Skeletal muscle satellite cell (primary cell): ENCODE measurements around the gene RCAN2.
"Not testable (repeated sequence)": the region's sequence is repeated elsewhere in the genome, so short reads cannot be mapped to it uniquely, and the experiment has no call there.

Experiments used
- H3K27me3 ChIP-seq: 2 replicates; pipeline ENCODE4 v1.7.0; 2013; ENCODE audit warnings: low read length; ENCODE audit not compliant: control insufficient read depth, insufficient read depth
- H3K36me3 ChIP-seq: 2 replicates; pipeline ENCODE4 v1.7.0; 2013; ENCODE audit warnings: mild to moderate bottlenecking, control low read depth, low read length; ENCODE audit not compliant: insufficient read depth
- H3K4me1 ChIP-seq: 2 replicates; pipeline ENCODE4 v1.7.0; 2013; ENCODE audit warnings: low read length; ENCODE audit not compliant: control insufficient read depth, insufficient read depth
- H3K4me2 ChIP-seq: 2 replicates; pipeline ENCODE4 v1.7.0; 2013; ENCODE audit warnings: mild to moderate bottlenecking, low read length
- H3K4me3 ChIP-seq: 2 replicates; pipeline ENCODE4 v1.7.0; 2013; ENCODE audit warnings: low read length
- H3K9ac ChIP-seq: 2 replicates; pipeline ENCODE4 v1.7.0; 2013; ENCODE audit warnings: mild to moderate bottlenecking, low read depth, low read length, moderate library complexity
- H3K9me3 ChIP-seq: replicated peaks from 2 replicates; pipeline ENCODE4 v1.7.0; 2013; ENCODE audit warnings: mild to moderate bottlenecking, control low read depth, low read length

Gene RCAN2

GRCh38 chr6:46400898-46401297 is 90.4 kb downstream of the RCAN2 start:
- Histone ChIP-seq H3K4me1 (no peaks in the 10 kb centered on the region), H3K9me3 (no peaks in the 10 kb centered on the region), H3K9ac (no peak overlapping the region), H3K4me2 (no peak overlapping the region), H3K4me3 (no peak overlapping the region), H3K36me3 (no peaks in the 10 kb centered on the region), H3K27me3 (no peaks in the 10 kb centered on the region)

- no peaks in the 10 kb centered on the region for H3K4me1 ChIP-seq
- H3K4me3 ChIP-seq = no peak overlapping the region
Measured at GRCh38 chr6:46395530-46395929, 95.7 kb downstream of the RCAN2 start.

GRCh38 chr6:46393940-46394337 is 97.3 kb downstream of the RCAN2 start:
- Histone ChIP-seq H3K9ac (no peak overlapping the region), H3K27me3 (no peaks in the 10 kb centered on the region), H3K4me3 (no peak overlapping the region), H3K36me3 (no peaks in the 10 kb centered on the region), H3K9me3 (no peaks in the 10 kb centered on the region), H3K4me2 (no peak overlapping the region), H3K4me1 (no peaks in the 10 kb centered on the region)

More at GRCh38 chr6:46395530-46395929, 95.7 kb downstream of the RCAN2 start:
- Histone ChIP-seq H3K36me3 (no peaks in the 10 kb centered on the region), H3K9ac (no peak overlapping the region), H3K9me3 (no peaks in the 10 kb centered on the region), H3K4me2 (no peak overlapping the region), H3K27me3 (no peaks in the 10 kb centered on the region)

GRCh38 chr6:46393161-46393939 is 97.9 kb downstream of the RCAN2 start:
- Histone ChIP-seq H3K4me1 (no peaks in the 10 kb centered on the region), H3K9me3 (no peaks in the 10 kb centered on the region), H3K36me3 (no peaks in the 10 kb centered on the region), H3K4me3 (no peak overlapping the region), H3K9ac (no peak overlapping the region), H3K27me3 (no peaks in the 10 kb centered on the region), H3K4me2 (no peak overlapping the region)

- Histone ChIP-seq H3K4me3 (no peak overlapping the region), H3K4me1 (no peaks in the 10 kb centered on the region), H3K27me3 (no peaks in the 10 kb centered on the region), H3K9ac (no peak overlapping the region), H3K9me3 (no peaks in the 10 kb centered on the region), H3K4me2 (no peak overlapping the region), H3K36me3 (no peaks in the 10 kb centered on the region)
Measured at GRCh38 chr6:46392294-46392693, 99.0 kb downstream of the RCAN2 start.

- no peaks in the 10 kb centered on the region for H3K27me3 ChIP-seq
Measured at GRCh38 chr6:46390153-46390876, 100.9 kb downstream of the RCAN2 start.

GRCh38 chr6:46387728-46388127 is 103.5 kb downstream of the RCAN2 start:
- H3K36me3 ChIP-seq, H3K27me3 ChIP-seq, H3K9me3 ChIP-seq, H3K4me2 ChIP-seq, H3K4me3 ChIP-seq, H3K9ac ChIP-seq, H3K4me1 ChIP-seq: not testable (repeated sequence)

More at GRCh38 chr6:46390153-46390876, 100.9 kb downstream of the RCAN2 start:
- no peaks in the 10 kb centered on the region for H3K4me1 ChIP-seq
- no peaks in the 10 kb centered on the region for H3K9me3 ChIP-seq
- no peak overlapping the region for H3K4me2 ChIP-seq
- no peaks in the 10 kb centered on the region for H3K36me3 ChIP-seq
- H3K9ac ChIP-seq = no peak overlapping the region
- H3K4me3 ChIP-seq = no peak overlapping the region

GRCh38 chr6:46381579-46381978 is 109.7 kb downstream of the RCAN2 start:
- Histone ChIP-seq H3K4me3 (no peak overlapping the region), H3K4me2 (no peak overlapping the region), H3K9ac (no peak overlapping the region), H3K4me1 (no peaks in the 10 kb centered on the region), H3K27me3 (no peaks in the 10 kb centered on the region), H3K36me3 (no peaks in the 10 kb centered on the region), H3K9me3 (no peaks in the 10 kb centered on the region)

- no peak overlapping the region for H3K9ac ChIP-seq
- no peak overlapping the region for H3K4me2 ChIP-seq
- no peaks in the 10 kb centered on the region for H3K4me1 ChIP-seq
- H3K27me3 ChIP-seq = no peaks in the 10 kb centered on the region
- no peaks in the 10 kb centered on the region for H3K9me3 ChIP-seq
- H3K4me3 ChIP-seq = no peak overlapping the region
- no peaks in the 10 kb centered on the region for H3K36me3 ChIP-seq
Measured at GRCh38 chr6:46381057-46381456, 110.2 kb downstream of the RCAN2 start.

GRCh38 chr6:46380152-46380807 is 111.0 kb downstream of the RCAN2 start:
- Histone ChIP-seq H3K9ac (no peak overlapping the region), H3K4me1 (no peaks in the 10 kb centered on the region), H3K4me2 (no peak overlapping the region), H3K4me3 (no peak overlapping the region), H3K27me3 (no peaks in the 10 kb centered on the region), H3K36me3 (no peaks in the 10 kb centered on the region), H3K9me3 (no peaks in the 10 kb centered on the region)

- H3K36me3 ChIP-seq = no peaks in the 10 kb centered on the region
- no peak overlapping the region for H3K4me2 ChIP-seq
- H3K9me3 ChIP-seq = no peaks in the 10 kb centered on the region
- no peak overlapping the region for H3K9ac ChIP-seq
- H3K4me1 ChIP-seq = no peaks in the 10 kb centered on the region
- H3K4me3 ChIP-seq = no peak overlapping the region
- no peaks in the 10 kb centered on the region for H3K27me3 ChIP-seq
Measured at GRCh38 chr6:46378882-46379416, 112.3 kb downstream of the RCAN2 start.
